Stimulated activated CD8-positive, alpha-beta memory T cell treated with anti-CD3 and anti-CD28 coated beads, Interleukin-2, amount 100 ng/mL, for 48 hours (primary cell): ENCODE measurements around the gene PGPEP1.
"Not testable (repeated sequence)": the region's sequence is repeated elsewhere in the genome, so short reads cannot be mapped to it uniquely, and the experiment has no call there.

Source experiments
- DNase-seq, 2 donors: peaks; one replicate each; pipeline ENCODE4 v3.0.0-alpha.2; 2020; ENCODE audit warnings: low read depth in 2 of 2

PGPEP1 gene

DNA sequence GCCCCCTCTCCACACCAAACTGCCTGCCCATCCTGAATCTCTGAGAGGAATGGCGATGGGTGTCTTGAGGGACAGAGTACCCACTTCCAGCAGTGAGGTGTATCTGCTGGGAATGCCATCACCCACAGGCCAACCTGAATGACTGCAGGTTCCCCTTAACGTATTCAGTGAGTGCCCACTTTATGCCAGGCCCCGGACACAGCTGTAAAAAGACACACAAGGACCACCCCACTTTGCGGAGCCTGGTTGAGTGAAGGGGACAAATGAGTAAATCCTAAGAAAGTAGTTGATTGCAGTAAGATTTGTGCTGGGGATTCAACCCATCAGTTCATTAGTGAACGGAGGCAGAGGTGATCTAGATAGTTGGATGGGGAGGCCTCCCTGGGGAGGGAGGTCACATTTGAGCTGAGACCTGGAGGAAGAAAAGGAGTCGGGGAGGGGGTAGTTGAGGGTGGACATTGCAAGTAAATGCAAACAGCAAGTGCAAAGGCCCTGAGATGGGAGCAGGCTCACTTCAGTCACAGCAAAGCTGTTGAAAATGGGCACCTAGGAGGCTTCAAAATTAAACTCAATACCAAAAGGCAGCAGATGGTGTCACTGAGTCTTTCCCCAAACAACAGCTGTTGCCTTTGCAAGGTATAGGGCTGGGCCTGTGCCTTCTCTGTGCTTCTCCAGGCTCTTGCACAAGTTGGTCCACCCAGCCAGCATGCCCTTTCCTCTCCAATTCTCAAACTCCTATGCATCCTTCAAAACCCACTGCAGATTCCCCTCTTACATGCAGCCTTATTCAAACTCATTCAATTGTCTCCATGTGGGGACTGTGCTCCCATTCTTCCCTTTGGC lies 49.9 kb downstream of the PGPEP1 start:
- DNase-seq: no peak

DNA sequence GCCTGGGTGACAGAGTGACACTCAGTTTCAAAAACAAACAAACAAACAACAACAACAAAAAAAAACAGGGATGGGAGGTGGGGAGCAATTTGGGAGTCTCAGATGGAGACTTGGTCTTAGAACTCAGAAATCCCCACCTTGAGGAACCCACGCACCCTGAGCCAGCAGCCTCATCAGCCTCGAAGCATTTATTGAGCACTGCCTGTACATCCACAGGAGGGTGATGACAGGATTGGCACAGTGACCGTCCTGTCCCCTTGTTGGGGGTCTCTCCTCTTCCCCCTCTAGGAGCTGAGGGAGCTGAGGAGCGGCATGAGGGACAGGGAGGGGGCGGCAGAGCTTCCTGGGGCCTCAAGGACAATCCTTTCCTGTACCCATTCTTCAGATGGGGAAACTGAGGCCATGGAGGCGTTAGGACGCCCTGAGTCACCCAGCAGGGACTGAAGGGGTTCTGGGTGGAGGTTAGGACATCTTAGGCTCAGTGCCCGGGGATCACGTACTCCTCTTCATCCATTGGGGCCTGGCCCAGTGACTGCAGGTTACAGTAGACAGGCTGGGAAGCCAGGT lies 51.2 kb downstream of the PGPEP1 start:
- DNase-seq: no peak

DNA sequence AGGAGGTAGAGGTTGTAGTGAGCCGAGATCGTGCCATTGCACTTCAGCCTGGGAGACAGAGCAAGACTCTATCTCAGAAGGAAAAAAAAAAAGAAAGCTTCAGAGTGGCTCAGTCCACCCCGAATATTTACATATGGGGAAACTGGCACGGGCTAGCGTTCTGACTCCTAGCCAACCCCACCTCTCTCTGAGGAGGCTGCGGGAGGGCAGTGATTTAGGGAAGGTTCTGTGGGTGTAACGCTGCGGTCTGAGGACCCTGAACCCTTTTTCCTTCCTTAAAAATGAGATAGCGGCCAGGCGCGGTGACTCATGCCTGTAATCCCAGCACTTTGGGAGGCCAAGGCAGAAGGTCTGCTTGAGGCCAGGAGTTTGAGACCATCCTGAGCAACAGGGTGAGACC lies 52.0 kb downstream of the PGPEP1 start:
- DNase-seq: no peak

DNA sequence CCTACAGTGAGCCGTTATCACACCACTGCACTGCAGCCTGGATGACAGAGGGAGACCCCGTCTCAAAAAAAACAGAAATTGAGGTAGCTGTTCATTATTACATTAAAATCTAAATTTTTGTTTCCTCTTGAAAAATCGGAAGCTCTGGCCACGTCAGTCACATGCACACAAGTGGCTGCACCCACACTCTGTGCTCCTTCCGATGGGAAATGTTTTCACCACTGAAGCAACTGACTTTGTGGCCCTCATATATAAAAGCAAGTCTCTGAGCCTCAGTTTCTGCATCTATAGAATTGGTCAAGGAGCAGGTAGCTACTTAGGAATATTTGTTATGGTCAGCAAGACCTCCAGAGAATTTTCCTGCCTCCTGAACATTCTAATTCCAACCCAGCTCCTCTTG lies 52.5 kb downstream of the PGPEP1 start:
- no peak for DNase-seq

DNA sequence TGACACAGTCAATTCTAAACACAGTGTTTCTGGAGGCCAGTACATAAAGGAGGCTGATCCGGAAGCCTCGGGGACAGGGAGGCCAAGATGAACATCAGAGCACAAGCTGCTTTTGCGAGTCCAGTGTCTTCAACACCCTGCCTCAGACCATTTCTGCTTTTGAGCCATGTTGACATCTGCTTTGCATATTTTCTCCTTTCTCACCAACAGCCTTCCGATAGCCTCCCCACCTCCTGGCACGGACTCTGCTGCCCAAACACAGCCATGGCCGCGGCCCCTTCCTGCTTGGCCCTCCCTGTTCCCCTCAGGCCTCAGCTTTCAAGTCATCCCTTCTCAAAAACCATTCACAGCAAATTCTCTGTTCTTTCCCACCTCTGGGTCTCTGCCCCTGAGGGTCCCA lies 53.4 kb downstream of the PGPEP1 start:
- DNase-seq: no peak

DNA sequence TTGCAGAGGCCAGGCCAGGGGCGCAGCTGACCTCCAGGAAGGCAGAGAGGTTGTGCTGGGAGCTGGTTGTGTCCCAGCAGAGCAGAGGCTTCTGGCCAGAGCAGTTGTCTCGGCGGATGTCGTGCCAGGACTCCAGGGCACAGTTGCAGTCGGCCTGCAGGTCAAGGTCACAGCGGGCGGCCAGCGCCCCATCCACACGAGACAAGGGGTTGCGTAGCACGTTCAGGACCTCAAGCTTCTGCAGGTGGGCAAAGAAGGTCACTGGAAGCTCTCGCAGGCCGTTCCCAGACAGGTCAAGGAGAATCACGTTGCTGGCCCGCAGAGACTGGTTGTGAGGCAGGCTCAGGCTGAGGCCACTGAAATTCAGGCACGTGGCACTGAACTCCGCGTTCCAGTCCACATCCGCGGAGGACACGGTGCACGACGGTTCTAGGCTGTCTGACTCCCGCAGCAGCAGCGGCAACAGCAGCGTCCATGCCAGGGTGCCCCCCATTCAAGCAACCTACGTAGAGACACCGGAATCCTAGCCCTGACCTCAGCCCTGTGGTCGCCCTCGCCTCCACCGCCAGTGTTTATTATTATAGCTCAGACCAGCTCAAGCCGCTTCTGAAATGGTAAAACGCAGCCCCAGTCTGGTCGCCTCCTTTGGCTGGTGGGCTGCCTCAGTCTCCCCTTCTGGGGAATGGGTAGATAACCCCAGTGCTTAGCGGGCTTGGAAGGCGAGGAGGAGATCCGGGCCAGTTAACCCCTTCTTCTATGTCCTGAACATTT lies 56.3 kb downstream of the PGPEP1 start:
- DNase-seq: no peak

DNA sequence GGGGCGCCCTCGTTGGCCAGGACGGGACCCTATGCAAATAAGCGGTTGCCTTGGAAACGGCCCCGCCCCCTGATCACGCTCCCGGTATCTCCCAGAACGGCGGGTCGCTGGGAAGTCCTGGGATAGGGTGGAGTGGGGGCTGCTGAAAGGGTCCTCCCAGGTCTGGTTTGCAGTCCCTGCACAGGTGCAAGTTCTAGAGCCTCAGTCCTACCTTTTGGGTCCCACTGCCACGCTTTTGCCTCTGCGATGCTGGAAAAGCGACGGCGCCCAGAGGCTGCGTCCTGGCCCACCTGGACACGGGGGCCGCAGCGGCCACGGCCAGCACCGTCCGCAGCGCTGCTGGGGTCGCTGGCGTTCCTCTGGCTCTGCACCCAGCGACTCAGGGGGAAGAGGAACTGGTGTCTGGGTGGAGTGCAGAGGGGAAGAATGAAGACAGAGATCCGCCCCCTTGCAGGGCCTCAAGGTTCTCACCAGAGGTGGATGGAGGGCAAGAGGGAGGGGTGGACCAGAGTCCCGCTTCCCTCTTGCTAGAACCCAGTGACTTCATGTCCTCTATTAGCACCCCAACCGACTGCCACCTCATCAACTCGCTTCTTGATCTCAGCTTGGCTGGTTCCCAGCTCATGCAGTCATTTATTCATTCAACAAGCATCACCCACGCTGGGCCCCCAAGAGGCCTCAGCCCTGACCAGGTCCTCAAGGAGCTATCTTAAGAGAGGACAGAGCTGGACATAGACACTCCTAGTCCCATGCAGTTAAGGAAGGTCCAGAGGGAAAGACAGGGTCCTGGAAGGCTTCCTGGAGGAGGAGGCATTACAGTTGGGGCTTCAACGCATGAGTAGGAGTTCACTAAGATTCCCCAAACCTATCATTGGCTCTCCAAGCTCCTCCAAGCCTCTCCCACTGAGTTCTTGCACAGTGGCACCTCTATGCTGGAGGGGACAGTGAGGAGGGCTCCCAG lies 57.1 kb downstream of the PGPEP1 start, which contains the start of gene LRRC25:
Gene LRRC25 (minus strand): TSS at position 381 of the 961 bp plus-strand sequence. CDS start 659 bp downstream, outside the sequence.
- DNase-seq: no peak

DNA sequence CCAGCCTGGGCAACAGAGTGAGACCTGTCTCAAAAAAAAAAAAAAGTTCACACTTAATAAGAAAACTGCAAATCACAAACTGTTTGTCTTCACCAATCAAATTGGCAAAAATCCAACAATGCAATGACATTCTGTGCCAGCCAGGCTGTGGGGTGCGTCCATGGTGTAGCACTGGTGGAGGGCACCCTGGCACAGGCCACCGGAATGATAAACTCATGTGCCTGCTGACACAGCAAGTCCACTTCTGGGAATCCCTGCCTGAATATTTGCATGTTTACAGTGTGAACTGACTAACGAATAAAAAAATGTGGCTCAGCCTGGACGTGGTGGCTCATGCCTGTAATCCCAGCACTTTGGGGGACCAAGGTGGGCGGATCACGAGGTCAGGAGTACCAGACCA lies 58.6 kb downstream of the PGPEP1 start:
- no peak for DNase-seq

DNA sequence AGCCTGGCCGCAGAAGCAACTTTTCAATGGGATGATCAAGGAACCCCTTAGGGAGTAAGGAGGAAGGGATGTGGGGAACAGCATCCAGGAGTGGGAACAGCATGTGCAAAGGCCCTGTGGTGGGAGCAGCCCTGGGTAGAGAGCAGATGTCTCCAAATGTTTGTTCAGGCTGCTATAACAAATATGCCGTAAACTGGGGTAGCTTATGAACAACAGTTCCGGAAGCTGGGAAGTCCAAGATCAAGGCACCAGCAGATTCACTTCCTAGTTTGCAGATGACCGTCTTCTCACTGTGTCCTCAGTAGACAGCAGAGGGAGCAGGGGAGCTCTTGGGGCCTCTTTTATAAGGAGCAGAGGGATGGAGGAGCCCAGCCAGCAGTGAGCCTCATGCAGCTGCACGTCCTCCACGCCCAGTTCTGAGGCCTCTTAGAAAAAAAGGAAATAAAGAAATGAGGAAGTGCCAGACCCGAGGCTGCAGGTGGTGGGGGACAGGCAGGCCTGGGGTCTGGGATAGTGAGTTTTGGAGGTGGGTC lies 61.2 kb downstream of the PGPEP1 start:
- DNase-seq: no peak

DNA sequence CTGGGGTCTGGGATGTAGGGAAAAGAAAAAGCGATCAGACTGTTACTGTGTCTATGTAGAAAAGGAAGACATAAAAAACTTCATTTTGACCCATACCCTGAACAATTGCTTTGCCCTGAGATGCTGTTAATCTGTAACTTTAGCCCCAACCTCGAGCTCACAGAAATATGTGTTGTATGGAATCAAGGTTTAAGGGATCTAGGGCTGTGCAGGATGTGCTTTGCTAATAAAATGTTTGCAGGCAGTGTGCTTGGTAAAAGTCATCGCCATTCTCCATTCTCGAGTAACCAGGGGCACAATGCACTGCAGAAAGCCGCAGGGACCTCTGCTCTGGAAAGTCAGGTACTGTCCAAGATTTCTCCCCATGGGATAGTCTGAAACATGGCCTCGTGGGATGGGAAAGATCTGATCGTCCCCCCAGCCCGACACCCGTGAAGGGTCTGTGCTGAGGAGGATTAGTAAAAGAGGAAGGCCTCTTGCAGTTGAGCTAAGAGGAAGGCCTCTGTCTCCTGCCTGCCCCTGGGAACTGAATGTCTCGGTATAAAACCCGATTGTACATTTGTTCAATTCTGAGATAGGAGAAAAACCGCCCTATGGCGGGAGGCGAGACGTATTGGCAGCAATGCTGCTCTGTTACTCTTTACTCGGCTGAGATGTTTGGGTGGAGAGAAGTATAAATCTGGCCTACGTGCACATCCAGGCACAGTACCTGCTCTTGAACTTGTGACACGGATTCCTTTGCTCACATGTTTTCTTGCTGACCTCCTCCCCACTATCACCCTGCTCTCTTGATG lies 62.3 kb downstream of the PGPEP1 start:
- DNase-seq: not testable (repeated sequence)

DNA sequence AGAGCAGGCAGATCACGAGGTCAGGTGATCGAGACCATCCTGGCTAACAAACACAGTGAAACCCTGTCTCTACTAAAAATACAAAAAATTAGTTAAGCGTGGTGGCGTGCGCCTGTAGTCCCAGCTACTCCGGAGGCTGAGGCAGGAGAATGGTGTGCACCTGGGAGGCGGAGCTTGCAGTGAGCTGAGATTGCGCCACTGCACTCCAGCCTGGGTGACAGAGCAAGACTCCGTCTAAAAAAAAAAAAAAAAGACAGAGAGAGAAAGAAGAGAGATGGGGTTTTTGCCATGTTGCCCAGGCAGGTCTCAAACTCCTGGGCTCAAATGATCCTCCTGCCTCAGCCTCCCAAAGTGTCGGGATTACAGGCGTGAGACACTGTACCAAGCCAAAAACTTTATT lies 65.4 kb downstream of the PGPEP1 start:
- DNase-seq: not testable (repeated sequence)

DNA sequence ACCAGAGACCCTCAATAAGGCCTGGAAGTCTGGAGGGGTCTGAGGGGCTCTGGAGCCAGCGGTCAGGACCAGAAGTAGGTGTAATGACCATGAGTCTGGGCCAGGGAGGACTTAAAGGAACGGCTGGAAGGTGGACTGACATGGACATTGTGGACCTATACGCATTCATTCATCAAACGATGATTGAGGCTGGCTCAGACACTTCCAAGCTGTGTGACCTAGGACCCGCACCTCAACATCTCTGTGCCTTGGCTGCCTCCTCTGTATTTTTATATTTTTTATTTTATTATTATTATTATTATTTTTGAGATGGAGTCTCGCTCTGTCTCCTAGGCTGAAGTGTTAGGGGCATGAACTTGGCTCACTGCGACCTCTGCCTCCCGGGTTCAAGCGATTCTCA lies 66.4 kb downstream of the PGPEP1 start:
- DNase-seq: no peak

DNA sequence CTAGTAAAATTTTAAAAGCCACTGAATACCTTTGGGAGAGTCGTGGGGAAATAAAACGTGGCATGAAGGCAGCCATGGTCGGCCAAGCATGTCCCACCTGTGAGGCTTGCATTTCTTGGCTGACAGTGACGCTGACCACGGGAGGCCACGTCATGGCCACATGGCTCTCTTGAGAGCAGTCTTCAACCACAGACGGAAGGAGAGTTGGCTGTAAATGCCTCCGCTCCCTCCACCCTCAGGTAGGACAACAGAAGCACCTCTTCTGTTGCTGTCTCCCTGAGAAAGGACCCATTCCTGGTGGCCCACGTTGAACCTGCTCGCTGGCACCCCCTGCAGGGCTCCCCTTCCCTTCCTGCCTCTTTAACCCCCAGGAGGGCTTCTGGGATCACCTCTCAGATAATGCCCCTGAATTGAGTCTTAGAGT lies 67.7 kb downstream of the PGPEP1 start:
- DNase-seq: no peak

DNA sequence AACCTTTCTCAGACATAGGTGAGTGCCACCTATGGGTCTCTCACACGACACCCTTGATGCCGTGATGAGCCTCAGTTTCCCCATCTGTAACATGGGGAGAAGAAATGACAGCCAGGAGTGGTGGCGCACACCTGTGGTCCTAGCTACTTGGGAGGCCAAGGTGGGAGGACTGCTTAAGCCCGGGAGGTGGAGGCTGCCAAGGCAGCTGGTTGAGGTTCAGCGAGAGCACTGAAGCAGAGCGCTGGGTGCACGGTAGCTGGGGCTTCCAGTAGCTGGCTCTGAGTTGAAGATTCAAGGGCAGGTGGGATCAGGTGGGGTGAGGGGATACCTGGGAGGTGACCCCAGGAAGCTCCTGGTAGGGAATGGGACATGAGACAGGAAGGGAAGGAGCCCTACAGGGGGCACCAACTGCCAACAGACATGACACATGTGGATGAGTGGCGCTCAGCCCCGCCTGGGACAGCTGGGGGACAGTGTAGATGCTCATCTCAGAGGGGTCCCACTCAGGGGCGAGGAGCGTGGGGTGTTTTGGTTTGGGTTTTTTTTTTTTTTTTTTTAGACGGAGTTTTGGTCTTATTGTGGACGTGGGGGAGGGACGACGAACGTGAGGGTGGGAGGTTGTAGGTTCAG lies 72.3 kb downstream of the PGPEP1 start:
- DNase-seq: no peak

DNA sequence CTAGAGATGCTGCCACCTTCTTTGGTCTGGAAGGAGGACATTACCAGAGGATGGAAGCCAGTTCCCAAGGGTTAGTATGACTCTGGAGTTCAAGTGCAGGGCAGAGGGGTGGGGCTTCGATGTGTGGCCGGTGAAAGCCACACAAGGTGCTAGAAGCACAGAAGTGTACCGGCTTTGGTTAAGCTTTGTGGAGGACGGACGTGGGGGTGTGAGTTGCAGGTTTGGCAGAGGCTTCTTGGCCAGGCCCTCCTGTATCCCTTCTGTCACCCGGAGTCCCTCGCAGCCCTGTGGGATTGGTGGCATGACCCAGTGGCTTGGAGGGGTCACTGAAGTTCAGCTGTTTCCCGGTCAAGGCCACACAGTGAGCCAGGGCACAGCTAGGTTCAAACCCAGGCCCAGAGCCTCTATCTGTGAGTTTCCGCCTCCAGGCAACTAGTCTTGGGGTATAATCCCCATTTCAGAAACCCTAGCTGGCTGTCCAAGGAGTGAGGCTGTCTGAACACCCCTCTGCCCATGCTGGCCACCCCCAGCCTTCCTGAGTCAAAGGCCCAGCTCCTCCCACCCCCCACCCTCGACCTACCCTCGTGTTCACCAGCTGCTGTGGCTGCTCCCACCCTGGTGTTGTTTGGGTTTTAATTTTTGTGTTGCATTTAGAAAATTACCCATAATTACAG lies 74.2 kb downstream of the PGPEP1 start:
- no peak for DNase-seq

DNA sequence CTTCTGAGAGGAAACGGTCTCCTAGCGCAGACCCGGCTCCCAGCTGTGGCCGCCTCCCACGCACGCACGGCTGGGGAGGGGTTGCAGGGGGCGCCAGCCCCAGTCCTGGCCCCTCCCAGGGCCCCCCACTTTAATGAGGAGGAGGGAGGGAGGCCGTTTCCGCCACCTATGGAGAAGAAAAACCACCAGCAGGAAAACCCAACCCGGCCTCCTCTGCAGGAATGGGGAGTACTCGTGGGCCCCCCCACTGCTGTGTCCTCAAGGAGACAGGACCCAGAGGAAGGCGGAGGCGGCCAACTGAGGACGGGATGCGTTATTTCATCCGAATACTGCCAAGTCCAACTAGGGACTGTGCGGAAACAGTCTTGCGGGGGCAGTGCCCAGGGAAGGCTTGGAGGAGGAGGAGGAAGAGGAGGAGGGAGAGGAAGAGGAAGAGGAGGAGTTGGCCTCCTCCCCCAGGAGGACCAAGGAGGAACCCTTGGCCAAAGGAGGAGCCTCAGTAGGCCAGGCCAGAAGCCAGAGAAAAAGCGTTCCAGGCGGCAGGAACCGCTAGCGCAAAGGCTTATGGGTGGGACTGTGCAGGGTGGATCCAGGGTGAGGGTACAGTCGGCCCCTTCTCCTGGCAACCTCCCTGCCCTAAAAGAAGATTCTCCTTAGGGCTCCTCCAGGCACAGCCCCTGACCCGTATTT lies 74.9 kb downstream of the PGPEP1 start:
- no peak for DNase-seq

DNA sequence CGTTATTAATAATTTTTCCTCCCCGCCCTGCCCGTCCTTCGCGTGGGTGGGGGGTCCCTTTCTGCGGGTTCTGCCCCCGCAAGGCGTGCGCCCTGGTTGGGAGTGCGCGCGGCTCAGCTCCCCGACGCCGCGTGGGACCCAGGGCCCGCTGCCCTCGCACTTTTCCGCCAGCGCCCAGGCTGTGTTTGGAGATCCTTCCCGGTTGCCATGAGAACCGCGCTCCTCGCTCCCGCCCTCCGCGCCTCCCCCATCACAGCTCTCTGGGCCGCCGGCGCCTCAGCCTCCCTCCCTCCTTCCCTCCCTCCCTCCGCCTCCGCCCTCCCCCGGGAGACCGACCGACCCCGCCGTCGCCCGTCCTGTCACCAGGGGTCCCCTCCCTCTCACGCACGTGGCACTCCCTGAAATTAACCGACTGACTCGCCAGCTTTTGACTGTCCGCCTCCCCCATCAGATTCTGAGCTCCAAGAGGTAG lies 76.4 kb downstream of the PGPEP1 start:
- peak in 1 of 2 donors; percentile 54 for DNase-seq

DNA sequence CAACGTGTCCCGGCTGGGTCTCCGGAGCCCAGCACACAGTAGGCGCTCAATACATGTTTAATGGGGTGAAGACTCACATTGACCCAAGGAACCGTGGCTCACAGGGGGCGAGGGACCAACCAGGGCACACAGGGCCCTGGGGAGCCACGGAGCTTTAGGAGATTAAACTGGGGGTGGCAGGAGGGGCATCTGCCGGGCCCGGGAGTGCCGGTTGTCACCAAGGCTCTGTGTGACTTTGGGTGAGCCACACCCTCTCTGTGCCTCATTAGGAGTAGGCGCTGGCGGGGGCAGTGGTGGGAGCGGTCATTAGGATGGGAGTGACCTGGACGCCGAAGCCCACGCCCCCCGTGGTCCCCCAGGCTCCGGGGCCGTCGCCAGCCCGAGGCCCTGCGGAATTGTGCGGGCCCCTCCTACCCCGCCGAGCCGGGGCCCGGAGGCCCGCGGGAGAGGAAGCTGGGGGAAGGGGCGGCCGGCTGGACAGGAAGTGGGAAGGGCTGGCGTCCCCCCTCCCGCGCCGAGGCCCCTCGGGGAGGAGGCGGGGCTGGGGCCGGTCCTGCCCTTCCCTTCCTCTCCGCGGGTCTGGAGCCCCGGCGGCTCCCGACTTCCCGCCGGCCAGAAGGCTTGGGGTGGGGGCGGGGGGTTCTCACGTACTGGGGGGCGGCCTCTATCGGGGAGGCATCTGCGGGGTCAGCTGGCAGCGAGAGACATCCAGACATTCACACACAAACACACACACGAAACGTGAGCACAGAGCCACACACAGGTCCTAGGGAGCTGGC lies 77.0 kb downstream of the PGPEP1 start:
- DNase-seq: peak in 1 of 2 donors; percentile 41
